Osteoblast (primary cell): ENCODE data around the gene MEN1. TPM values are rescaled to one million over a fixed set of nuclear protein-coding genes. Genes with fewer than 3 reads are reported as not detected.

ENCODE experiments used
- DNase-seq: peaks from one replicate; pipeline ENCODE4 v3.0.0; 2011; ENCODE audit warnings: low spot score, mixed read lengths; ENCODE audit not compliant: insufficient read length; ENCODE audit errors: missing footprints
- H2AFZ ChIP-seq: 2 replicates; pipeline ENCODE4 v1.6.0; 2011; ENCODE audit warnings: mild to moderate bottlenecking, low read length
- H3K27ac ChIP-seq: 2 replicates; pipeline ENCODE4 v1.5.1; 2011; ENCODE audit warnings: mild to moderate bottlenecking, low read depth, low read length, moderate library complexity
- H3K27me3 ChIP-seq: 2 replicates; pipeline ENCODE4 v1.6.0; 2012; ENCODE audit warnings: mild to moderate bottlenecking, control low read depth, inconsistent platforms, low read length, moderate library complexity; ENCODE audit not compliant: insufficient read depth
- H3K36me3 ChIP-seq: 2 replicates; pipeline ENCODE4 v1.5.1; 2011; ENCODE audit warnings: mild to moderate bottlenecking, low read length, control low read depth, moderate library complexity; ENCODE audit not compliant: insufficient read depth
- H3K4me1 ChIP-seq: 2 replicates; pipeline ENCODE4 v1.5.1; 2011; ENCODE audit warnings: mild to moderate bottlenecking, low read length, control low read depth, moderate library complexity; ENCODE audit not compliant: insufficient read depth
- H3K4me2 ChIP-seq: 2 replicates; pipeline ENCODE4 v1.6.0; 2011; ENCODE audit warnings: mild to moderate bottlenecking, low read length; ENCODE audit not compliant: insufficient read depth
- H3K4me3 ChIP-seq: fragments of 200-600 bp; sonication (generic); 3 replicates; pipeline ENCODE4 v1.5.1; 2012; ENCODE audit warnings: mild to moderate bottlenecking, low read length, inconsistent platforms; ENCODE audit not compliant: insufficient read depth
- H3K79me2 ChIP-seq: 2 replicates; pipeline ENCODE4 v1.6.0; 2012; ENCODE audit warnings: mild to moderate bottlenecking, low read length, control low read depth, inconsistent platforms; ENCODE audit not compliant: insufficient read depth
- H3K9me3 ChIP-seq: 2 replicates; pipeline ENCODE4 v1.5.1; 2011; ENCODE audit warnings: low read depth, low read length, control low read depth
- H4K20me1 ChIP-seq: 2 replicates; pipeline ENCODE4 v1.6.0; 2012; ENCODE audit warnings: mild to moderate bottlenecking, low read length, control low read depth; ENCODE audit not compliant: insufficient read depth
- CTCF ChIP-seq: IDR thresholded peaks from 2 replicates; pipeline ENCODE4 v1.5.1; 2011; ENCODE audit warnings: mild to moderate bottlenecking, low read depth, low read length, moderate library complexity; ENCODE audit errors: extremely low read depth
- total RNA-seq: library from RNA; depleted of rRNA; stranded (reverse); fragments of >200 nt; gene quantifications from 2 replicates; pipeline ENCODE4 v1.2.3, GENCODE V29; 2012

The MEN1 gene
- total RNA-seq, 1 donor: 12.3 TPM

- no peaks in the 10 kb centered on the region for H3K27me3 ChIP-seq
- H2AFZ ChIP-seq: no peak overlapping the region
- H3K79me2 ChIP-seq: peaks cover 57% of the 10 kb centered on the region
- H3K36me3 ChIP-seq: peaks cover 51% of the 10 kb centered on the region
- peak overlapping the region; percentile 79 for H3K4me3 ChIP-seq
- no peak for TF ChIP-seq CTCF
- H3K4me1 ChIP-seq: peaks cover 17% of the 10 kb centered on the region
- peak overlapping the region; percentile 49 for H3K27ac ChIP-seq
- DNase-seq: no peak
- H4K20me1 ChIP-seq: peaks cover 53% of the 10 kb centered on the region
- H3K9me3 ChIP-seq: no peaks in the 10 kb centered on the region
- H3K4me2 ChIP-seq: peak overlapping the region; percentile 92
Measured at GRCh38 chr11:64776875-64777274, 33.5 kb downstream of the MEN1 start.

DNA sequence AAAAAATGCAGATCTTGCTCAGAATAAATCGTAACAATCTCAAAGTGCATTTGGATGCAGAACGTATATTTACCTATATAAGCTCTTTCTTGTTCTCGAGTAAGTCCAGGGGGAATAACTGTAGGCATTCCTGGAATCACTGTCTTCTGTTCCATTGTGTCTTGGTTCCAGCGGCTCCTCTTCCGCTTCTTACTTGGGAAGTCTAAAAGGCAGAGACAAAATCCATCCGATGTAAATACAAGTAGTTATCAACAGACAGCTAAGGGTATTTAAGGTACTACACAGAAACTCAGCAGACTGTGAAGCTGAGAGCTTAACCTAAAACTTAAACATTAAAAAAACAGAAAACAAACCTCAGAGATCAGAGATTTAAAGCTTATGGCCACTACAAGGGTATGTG, 33.9 kb downstream of the MEN1 start:
- peak; percentile 29 for DNase-seq
- Histone ChIP-seq H3K36me3 (peaks cover 55% of the 10 kb centered on the region), H3K27me3 (no peaks in the 10 kb centered on the region), H3K79me2 (peaks cover 61% of the 10 kb centered on the region), H3K27ac (no peak overlapping the region), H3K4me1 (peaks cover 17% of the 10 kb centered on the region), H3K4me3 (peak overlapping the region; percentile 79), H2AFZ (no peak overlapping the region), H4K20me1 (peaks cover 57% of the 10 kb centered on the region), H3K4me2 (peak overlapping the region; percentile 92), H3K9me3 (no peaks in the 10 kb centered on the region)
- no peak for TF ChIP-seq CTCF

DNA sequence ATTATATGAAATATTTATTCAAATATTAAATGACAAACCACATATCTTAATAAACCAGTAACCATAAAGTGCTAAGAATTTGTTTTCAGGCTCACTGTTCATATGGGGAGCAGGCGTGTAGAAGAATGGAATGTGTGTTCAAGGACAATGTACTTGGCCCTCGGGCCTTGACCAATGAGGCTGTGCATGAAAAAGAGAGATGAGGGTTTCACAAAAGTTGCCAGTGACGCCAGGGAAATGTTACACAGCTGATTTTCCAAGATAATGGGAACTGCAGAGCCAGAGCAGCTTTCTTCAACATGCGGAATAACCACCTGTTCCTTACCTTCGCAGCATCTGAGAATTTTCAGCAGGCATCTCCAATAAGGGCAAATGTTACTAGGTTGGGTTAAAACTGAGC, 36.2 kb downstream of the MEN1 start:
- no peak overlapping the region for H3K27ac ChIP-seq
- no peak for TF ChIP-seq CTCF
- no peak overlapping the region for H3K4me2 ChIP-seq
- no peak for DNase-seq
- H3K9me3 ChIP-seq: no peaks in the 10 kb centered on the region
- H3K27me3 ChIP-seq: no peaks in the 10 kb centered on the region
- H3K4me3 ChIP-seq: no peak overlapping the region
- peaks cover 78% of the 10 kb centered on the region for H4K20me1 ChIP-seq
- peaks cover 79% of the 10 kb centered on the region for H3K79me2 ChIP-seq
- no peak overlapping the region for H2AFZ ChIP-seq
- H3K36me3 ChIP-seq: peaks cover 78% of the 10 kb centered on the region
- peaks cover 12% of the 10 kb centered on the region for H3K4me1 ChIP-seq

DNA sequence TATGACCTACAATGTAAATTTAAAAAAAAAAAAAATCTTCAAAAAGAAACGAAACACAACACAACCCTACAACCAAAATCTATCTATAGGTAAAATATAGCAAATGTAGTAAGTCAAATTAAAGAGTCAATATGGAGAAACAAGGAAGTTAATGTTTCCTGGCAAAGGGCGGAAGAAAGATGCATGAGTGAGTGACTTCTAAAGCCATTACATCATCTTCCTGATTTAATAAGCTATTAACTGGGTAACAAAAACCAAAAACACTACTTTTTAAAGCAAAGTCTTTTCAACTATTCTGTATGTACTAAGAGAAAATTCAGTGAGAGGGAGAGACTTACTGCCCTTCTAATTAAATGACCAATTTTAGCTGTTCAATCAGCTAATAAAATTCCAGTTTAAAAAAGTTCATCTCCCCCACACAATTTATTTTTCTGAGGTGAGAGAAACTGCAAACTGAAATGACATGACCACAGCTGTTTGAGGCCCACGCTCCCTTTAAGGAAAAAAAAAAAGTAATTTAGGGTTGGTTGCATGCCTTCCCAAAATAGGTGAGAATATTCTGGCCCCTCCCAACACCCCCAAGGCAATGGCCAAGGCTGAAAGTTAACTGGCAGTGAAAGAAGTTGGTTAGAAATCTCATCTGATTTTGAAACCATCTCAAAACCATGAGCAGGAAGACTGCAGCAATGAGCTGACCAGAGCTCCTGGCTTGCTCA, 37.9 kb downstream of the MEN1 start:
- Histone ChIP-seq H3K27ac (no peak overlapping the region), H4K20me1 (peaks cover 82% of the 10 kb centered on the region), H3K27me3 (no peaks in the 10 kb centered on the region), H3K79me2 (peaks cover 90% of the 10 kb centered on the region), H3K4me1 (peaks cover 12% of the 10 kb centered on the region), H3K36me3 (peaks cover 95% of the 10 kb centered on the region), H3K4me3 (no peak overlapping the region), H3K4me2 (no peak overlapping the region), H2AFZ (no peak overlapping the region), H3K9me3 (no peaks in the 10 kb centered on the region)
- TF ChIP-seq CTCF: no peak
- peak; percentile 11 for DNase-seq
